Heart left ventricle (tissue), 13 donors: ENCODE measurements around the gene SFRP5.

Experiments used
- POLR2A ChIP-seq, 2 donors: fragments of 450-650 bp; IDR thresholded peaks; one replicate each; pipeline ENCODE4 v1.6.1; 2017; ENCODE audit warnings: antibody characterized with exemption in 2 of 2, mild to moderate bottlenecking in 2 of 2, moderate library complexity in 2 of 2
- TF ChIP-seq, protein P1 (sequence below), 12 donors: fragments of 200-600 bp; sonication (generic) in 4 of 12; IDR thresholded peaks; one replicate each; pipeline versions ENCODE4 v1.5.0 to v1.8.0; 2018 to 2022; ENCODE audit warnings: antibody characterized with exemption in 12 of 12, mild to moderate bottlenecking in 5 of 12
- donor health status: ischemic (EF 13 %, LVEDD 7.1; RV severe dilation, severe dysfunction).
- donor health status: DM: no; HTN: yes; CAD: no.
- donor health status: DM: no; HTN: no; CAD: no.
- donor health status: ischemic (EF 25% LVEDD 6.9; RV normal size, moderate dysfunction).
- donor health status: ischemic (EF 25% LVEDD 5.7; RV mildly dilated, moderate dysfunction).
- donor health status: ischemic (EF 35%, LVEDD 5.7; RV mildly dilated, moderate dysfunction).
- donor health status: nonischemic (EF 11% LVEDD 7.7; RV severe dilation, severe dysfunction).
- donor health status: DM: yes; HTN: yes; CAD: no.
- donor health status: PGD.
- donor health status: ischemic (EF 29% LVEDD 5.4; RV normal size, mild dysfunction).
- donor health status: nonischemic (EF 23%, LVEDD 6.1; RV moderate dilation, normal function).

DNA sequence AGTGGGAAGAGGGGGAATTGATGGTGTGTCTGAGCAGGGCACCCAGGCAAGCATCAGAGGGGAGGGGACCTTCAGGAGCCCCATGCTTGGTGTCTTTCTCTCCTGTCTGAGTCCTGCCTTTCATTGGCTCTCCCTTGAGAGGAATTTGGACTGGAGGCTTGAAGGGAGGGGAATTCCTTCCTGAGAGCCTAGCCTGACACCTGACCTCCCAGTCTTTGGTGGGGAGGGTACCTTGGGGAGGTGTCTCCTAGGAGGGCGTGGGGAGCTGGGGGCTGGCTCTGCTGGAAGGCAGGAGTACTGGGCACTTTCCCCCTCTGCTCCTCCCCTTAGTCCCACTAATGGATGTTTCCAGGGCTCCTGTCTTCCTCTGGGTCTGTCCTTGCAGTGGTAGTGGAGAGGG, 1.3 kb upstream of the SFRP5 start:
- TF ChIP-seq, protein P1, sequence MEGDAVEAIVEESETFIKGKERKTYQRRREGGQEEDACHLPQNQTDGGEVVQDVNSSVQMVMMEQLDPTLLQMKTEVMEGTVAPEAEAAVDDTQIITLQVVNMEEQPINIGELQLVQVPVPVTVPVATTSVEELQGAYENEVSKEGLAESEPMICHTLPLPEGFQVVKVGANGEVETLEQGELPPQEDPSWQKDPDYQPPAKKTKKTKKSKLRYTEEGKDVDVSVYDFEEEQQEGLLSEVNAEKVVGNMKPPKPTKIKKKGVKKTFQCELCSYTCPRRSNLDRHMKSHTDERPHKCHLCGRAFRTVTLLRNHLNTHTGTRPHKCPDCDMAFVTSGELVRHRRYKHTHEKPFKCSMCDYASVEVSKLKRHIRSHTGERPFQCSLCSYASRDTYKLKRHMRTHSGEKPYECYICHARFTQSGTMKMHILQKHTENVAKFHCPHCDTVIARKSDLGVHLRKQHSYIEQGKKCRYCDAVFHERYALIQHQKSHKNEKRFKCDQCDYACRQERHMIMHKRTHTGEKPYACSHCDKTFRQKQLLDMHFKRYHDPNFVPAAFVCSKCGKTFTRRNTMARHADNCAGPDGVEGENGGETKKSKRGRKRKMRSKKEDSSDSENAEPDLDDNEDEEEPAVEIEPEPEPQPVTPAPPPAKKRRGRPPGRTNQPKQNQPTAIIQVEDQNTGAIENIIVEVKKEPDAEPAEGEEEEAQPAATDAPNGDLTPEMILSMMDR (IDR thresholded peaks at IDR 0.05) = no peak
- TF ChIP-seq POLR2A (IDR thresholded peaks at IDR 0.05) = no peak
